ENCODE measurements around the gene MDH2.
A peak's percentile ranks its signal among the peaks of the same experiment; 100 is the strongest.
"Not testable (repeated sequence)": the region's sequence is repeated elsewhere in the genome, so short reads cannot be mapped to it uniquely, and the experiment has no call there.

MDH2 gene

DNA sequence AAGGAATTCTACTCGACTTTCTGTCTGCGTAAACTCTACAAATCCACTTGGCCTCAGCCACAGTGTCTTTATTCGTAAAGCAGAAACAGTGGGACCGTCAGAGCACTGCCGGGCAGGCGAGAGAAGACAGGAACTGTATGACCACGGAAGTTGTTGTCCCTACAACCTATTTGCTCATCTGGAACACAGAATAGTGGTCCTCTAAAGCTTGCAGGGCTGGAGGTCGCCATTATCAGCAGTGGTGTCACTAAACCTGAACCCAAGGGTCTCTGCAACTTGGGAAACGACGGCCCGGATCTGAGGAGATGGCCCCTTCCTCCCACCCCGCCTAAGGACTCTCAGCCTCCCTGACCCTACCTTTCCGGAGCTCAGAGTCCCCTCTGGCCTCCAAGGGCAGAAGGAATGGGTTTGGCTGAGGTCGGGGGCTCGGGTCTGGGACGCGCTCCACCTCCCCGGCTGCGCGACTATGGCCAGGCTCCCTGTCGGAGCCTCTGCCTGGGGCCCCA is 548 bp upstream of the MDH2 start:
- peak; percentile 27 for DNase-seq (ENCODE audit: low spot score)

GRCh38 chr7:76048668-76048988 is 722 bp downstream of the MDH2 start:
- peak; percentile 65 for DNase-seq (ENCODE audit: low spot score)

GRCh38 chr7:76049295-76049694 is 1.4 kb downstream of the MDH2 start:
- DNase-seq (ENCODE audit: low spot score): no peak

GRCh38 chr7:76050545-76050944 is 2.6 kb downstream of the MDH2 start:
- no peak for DNase-seq (ENCODE audit: low spot score)

- DNase-seq (ENCODE audit: low spot score): no peak
Observed at GRCh38 chr7:76051840-76052239, 3.9 kb downstream of the MDH2 start.

DNA sequence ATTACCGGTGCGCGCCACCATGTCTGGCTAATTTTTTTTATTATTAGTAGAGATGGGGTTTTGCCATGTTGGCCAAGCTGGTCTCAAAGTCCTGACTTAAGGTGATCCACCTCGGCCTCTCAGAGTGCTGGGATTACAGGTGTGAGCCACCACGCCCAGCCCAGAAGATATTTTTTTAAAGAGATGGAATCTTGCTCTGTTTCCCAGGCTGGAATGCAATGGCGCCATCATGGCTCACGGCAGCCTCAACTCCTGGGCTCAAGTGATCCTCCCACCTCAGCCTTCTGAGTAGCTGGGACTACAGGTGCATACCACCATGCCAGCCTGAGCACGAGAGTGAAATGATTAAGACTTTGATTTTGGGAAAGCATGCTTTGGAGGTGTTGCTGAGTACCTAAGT is 4.8 kb downstream of the MDH2 start:
- not testable (repeated sequence) for DNase-seq (ENCODE audit: low spot score)

- no peak for DNase-seq (ENCODE audit: low spot score)
Observed at GRCh38 chr7:76053461-76053860, 5.6 kb downstream of the MDH2 start.

GRCh38 chr7:76054123-76055120 is 6.5 kb downstream of the MDH2 start:
- no peak for DNase-seq (ENCODE audit: low spot score)

- no peak for DNase-seq (ENCODE audit: low spot score)
Observed at GRCh38 chr7:76056241-76056640, 8.3 kb downstream of the MDH2 start.

DNA sequence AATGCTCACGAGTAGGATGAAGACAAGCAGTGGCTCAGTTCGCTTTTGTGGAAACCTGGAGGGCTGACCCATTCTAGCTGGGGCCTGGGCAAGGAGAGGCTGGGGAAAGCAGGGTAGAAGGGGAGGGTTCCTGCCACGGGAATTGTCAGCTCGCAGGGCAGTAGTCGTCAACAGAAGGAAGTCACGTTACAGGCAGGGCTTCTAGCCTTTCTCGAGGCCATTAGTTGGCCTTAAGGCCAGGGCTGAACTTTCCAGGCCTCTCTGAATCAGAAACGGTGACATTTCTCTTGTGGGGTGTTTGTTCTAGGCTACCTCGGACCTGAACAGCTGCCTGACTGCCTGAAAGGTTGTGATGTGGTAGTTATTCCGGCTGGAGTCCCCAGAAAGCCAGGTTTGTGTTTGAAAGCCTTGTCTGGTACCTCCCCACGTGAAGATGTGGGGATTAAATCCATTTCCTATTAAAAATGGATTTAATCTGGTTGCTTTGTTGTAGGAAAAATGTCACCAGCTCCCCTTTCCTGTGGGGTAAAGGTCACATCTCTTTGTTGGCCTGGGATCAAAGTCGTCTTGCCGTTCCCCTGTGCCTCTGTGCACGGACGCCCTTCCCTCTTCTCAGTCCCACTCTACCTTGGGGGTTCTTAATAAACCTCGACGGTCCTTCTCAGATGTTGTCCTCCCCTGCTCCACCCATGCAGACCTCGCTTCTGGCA is 9.4 kb downstream of the MDH2 start:
- no peak for DNase-seq (ENCODE audit: low spot score)

- no peak for DNase-seq (ENCODE audit: low spot score)
Observed at GRCh38 chr7:76057813-76058145, 9.9 kb downstream of the MDH2 start.

GRCh38 chr7:76058745-76059144 is 10.8 kb downstream of the MDH2 start:
- not testable (repeated sequence) for DNase-seq (ENCODE audit: low spot score)

- DNase-seq (ENCODE audit: low spot score): no peak
Observed at GRCh38 chr7:76060842-76061241, 12.9 kb downstream of the MDH2 start.

GRCh38 chr7:76062254-76062653 is 14.3 kb downstream of the MDH2 start:
- DNase-seq (ENCODE audit: low spot score): no peak

DNA sequence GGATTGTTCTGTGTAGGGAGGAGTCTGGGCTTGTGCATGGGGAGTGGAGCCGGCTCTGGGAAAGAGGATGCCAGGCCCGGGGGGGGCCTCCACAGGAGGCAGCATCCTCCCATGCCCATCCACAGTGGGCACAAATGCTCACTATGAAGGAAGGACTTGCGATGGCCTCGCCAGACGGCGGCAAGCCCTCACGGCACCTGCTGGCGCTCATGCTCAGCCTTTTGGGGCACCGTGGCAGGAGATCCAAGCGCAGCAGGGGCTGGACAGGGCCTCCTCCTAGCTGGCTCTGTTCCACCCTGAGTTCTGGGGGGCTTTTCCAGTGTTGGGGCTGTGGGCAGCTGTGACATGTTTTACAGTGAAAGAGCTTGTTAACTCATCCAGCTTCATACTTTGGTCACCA is 15.2 kb downstream of the MDH2 start:
- DNase-seq (ENCODE audit: low spot score): no peak

- DNase-seq (ENCODE audit: low spot score): peak; percentile 46
Observed at GRCh38 chr7:76063525-76063924, 15.6 kb downstream of the MDH2 start.

- DNase-seq (ENCODE audit: low spot score): no peak
Observed at GRCh38 chr7:76064208-76064970, 16.5 kb downstream of the MDH2 start.

DNA sequence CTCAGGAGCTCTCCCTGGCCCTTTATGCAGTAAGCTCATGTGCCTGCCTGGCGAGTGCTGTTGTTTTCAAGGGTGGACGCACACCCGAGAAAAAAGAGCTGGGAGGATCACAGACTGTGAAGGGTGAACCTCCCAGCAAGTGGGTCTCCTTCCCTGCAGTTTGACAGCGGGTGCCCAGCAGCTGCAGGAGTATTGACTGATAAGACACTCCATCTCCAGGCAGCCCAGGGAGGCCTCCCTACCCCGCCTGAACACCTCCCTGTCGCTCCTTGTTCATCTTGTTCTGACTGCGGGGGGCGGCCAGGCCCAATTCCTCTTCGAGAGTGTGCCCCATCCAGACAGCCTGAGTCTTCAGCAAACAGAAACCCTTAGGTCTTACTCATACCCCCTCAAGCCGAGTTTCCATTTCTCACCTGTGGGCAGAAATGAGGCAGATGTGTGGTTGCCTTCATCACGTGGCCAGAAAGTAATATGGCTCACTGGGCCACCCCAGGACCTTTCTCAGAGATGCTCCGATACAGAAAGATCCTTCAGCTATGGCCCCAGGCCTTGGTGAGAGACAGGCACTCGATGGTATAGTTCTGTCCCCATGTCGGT is 17.2 kb downstream of the MDH2 start:
- no peak for DNase-seq (ENCODE audit: low spot score)

DNA sequence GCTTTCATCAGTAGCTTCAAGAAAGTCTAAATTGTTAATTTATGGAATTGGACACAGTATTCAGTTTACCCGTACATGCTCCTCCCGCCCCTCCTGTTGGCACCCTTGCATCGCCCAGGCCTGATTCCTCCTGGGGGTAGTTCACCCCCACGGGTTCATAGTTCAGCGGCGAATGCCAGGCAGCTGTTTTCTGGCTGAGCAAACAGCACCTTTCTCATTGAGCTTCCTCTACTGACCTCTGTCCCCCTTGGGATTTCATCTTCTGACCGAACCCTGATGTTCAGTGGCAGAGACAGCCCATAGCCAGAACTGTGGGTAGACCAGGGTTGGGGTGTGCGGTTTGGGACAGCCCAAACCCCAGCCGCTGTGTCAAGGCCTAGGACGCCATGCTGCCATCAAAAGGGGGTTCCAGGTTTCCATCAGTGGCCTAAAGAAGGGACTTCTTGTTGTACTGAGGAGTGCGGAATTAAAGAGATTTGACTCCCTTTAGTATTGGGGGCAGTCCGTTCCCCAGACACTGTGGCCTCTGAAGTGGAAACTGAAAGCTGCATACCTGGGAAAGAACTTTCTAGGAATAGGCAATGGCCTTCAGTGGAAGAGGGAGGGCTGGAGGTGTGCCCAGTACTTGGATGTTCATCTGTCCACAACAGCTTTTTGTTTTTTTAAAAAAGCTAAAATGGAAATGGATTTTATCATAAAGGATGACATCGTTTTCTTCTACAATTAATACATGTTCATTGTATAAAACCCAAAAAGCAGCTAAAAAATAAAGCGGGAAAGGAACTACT is 19.0 kb downstream of the MDH2 start:
- no peak for DNase-seq (ENCODE audit: low spot score)

DNA sequence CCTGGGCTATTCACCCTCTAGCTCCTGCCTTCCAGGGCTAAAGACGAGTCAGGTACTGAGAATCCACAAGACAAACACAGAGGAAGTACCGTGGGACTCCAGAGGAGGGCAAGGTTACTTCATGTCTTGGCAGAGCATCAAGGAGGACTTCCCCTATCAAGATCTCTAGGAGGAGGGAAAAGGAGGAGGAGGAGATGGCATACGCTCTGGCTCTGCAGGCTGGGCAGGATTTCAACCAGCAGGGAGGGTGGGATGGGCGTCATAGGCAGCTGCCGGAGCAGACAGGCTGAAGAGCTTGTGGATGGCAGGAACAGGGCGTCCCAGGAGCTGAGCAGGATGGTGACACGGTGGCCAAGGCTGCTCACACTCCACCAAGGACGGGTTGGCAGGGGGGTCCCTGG is 21.3 kb downstream of the MDH2 start:
- DNase-seq (ENCODE audit: low spot score): peak; percentile 65
